Lower leg skin (tissue), 4 donors: ENCODE results near the gene CCDC33. TPM values are rescaled to one million over a fixed set of nuclear protein-coding genes. Genes with fewer than 3 reads are reported as not detected.

Experiments
- DNase-seq, 2 donors: peaks; one replicate each; pipeline ENCODE4 v3.0.0-alpha.2; 2019; ENCODE audit warnings: low spot score in 2 of 2
- H3K4me3 ChIP-seq: fragments of 200-600 bp; sonication (generic); 2 replicates; pipeline ENCODE4 v1.5.1; 2017; ENCODE audit warnings: mild to moderate bottlenecking, low read depth; ENCODE audit not compliant: poor library complexity, severe bottlenecking
- POLR2A ChIP-seq, 2 donors: fragments of 450-650 bp; IDR thresholded peaks; one replicate each; pipeline ENCODE4 v1.6.1; 2016 to 2017; ENCODE audit warnings: antibody characterized with exemption in 2 of 2, mild to moderate bottlenecking in 1 of 2, moderate library complexity in 1 of 2
- WGBS, 2 donors: methylation state at CpG; one replicate each; pipeline ENCODE4 v1.1.5; 2018; 5-methylcytosine and 5-hydroxymethylcytosine counted together
- intact Hi-C: fragments of 100-400 bp; cut with DNase I; formaldehyde crosslinking; loops from one replicate; pipeline ENCODE4 v1.15.0; 2023; ENCODE audit warnings: low total_unique reads
- total RNA-seq, 4 donors: library from RNA; depleted of rRNA; stranded (reverse); fragments of >200 nt; gene quantifications; one replicate each; pipeline ENCODE4 v1.1.0, GENCODE V29; 2016
- TF ChIP-seq, protein P1 (sequence below), 3 donors: fragments of 450-650 bp; IDR thresholded peaks; one replicate each; pipeline ENCODE4 v1.5.1; 2016; ENCODE audit warnings: antibody characterized with exemption in 3 of 3, mild to moderate bottlenecking in 3 of 3, moderate library complexity in 2 of 3

Gene CCDC33
- total RNA-seq, 4 donors from 2014 or later = not detected

DNA sequence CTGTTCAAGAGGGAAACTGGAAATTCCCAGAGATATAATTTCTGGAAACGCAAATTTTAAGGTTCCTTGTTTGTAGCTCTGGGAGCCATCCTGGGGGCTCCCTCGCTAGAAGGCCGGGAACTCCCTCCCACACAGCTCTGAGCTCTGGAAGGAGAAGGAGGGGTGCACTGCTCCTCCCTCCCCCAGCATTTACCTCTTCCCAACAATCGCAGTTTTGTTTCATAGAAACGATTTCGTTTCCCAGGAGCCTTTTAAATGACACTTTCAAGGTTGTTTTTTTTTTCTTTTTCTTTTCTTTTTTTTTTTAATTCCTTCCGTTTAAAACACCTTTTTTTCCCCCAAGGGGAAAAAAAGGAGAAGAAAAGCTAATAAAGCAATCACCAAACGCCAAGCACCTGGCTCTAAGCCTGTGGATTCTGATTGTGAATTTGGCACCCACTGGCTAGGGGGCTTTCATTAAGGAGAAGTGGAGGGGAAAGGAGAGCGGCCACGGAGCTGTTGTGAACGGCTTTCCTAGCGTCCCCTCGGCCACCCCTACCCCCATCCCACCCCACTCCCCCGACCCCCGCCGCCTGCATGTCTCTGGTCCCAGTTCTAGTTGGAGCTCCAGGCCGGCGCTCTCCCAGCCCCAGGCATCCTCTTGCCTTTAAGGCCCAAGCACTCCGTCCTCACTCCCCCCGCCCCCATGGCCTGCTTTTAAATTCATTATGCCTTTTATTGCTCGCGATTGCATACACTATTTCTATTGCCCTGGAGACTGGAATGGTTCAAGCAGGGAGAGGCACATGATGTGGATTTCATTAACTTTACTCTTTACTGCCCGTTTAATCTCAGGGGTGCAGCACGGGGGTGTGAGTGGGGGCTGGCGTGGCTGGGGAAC is 13.6 kb upstream of the CCDC33 start:
- TF ChIP-seq, protein P1, sequence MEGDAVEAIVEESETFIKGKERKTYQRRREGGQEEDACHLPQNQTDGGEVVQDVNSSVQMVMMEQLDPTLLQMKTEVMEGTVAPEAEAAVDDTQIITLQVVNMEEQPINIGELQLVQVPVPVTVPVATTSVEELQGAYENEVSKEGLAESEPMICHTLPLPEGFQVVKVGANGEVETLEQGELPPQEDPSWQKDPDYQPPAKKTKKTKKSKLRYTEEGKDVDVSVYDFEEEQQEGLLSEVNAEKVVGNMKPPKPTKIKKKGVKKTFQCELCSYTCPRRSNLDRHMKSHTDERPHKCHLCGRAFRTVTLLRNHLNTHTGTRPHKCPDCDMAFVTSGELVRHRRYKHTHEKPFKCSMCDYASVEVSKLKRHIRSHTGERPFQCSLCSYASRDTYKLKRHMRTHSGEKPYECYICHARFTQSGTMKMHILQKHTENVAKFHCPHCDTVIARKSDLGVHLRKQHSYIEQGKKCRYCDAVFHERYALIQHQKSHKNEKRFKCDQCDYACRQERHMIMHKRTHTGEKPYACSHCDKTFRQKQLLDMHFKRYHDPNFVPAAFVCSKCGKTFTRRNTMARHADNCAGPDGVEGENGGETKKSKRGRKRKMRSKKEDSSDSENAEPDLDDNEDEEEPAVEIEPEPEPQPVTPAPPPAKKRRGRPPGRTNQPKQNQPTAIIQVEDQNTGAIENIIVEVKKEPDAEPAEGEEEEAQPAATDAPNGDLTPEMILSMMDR (IDR thresholded peaks at IDR 0.05) = no peak
- no peak for TF ChIP-seq POLR2A (IDR thresholded peaks at IDR 0.05)
- 21 to 30% methylated on average over 24 to 25 of the region's 25 CpGs for WGBS, 2 donors
- no peak for DNase-seq

DNA sequence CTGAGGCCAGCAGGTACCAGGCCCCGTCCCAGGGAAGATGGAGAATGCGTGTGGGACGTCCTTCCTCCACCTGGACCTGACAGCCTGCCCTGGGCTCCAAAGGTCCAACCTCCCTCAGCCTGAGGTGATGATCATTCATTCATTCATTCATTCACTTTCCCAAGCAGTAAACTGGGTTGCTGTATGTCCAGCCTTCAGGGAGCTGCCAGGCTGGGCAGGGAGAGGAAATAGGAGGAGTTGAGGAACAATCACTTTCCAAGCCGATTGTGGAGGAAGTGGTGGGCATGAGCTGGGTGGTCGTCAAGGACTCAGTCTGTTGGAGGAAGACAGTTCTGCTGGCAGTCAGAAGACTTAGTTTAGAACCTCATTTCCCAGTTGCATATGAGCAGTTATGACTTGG is 10.2 kb upstream of the CCDC33 start:
- intact Hi-C loops = no loop called here
- TF ChIP-seq POLR2A (IDR thresholded peaks at IDR 0.05) = no peak
- TF ChIP-seq, protein P1 (IDR thresholded peaks at IDR 0.05) = no peak
- DNase-seq = no peak
- H3K4me3 ChIP-seq = no peak overlapping the region
- 76 to 85% methylated on average over 5 of the region's 5 CpGs for WGBS, 2 donors

More for the DNA sequence above, 13.6 kb upstream of the CCDC33 start:
- intact Hi-C loops = no loop called here
- no peak overlapping the region for H3K4me3 ChIP-seq

DNA sequence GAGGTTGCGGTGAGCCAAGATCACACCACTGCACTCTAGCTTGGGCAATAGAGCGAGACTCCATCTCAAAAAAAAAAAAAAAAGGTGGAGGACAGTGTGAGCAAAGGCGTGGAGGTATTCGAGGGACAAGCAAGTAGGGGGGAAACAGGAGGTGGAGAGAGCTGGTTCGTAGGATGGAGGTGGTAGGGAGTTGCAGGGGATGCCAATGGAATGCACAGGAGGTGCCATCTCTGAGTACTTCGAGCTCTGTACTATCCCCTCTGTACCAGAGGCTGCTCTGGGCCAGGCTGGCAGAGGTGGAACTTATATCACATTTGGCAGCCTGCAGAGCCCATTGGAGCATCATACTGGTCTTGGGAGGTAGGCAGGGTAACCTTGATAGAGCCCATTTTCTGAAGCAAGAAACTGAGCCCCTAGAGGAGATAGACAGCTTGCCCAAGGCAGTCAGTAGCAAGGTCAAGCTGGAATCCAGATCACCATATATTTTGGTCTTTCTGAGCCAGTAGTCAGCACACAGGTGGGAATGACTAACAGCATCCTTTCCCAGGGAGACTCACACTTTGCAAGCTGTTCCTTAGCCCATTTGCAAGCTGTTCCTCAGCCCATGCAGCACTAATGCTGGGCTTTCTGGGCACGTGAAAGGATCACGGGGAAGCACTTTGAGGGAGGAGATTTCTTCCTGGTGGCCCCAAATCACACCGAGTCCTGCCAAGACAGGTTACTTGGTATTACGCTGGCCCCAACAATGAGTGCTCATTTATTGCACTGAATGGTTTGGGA is 9.2 kb upstream of the CCDC33 start:
- DNase-seq = no peak
- intact Hi-C loops = no loop called here
- TF ChIP-seq, protein P1 (IDR thresholded peaks at IDR 0.05) = no peak
- no peak for TF ChIP-seq POLR2A (IDR thresholded peaks at IDR 0.05)
- 83 to 84% methylated on average over 10 of the region's 10 CpGs for WGBS, 2 donors
- H3K4me3 ChIP-seq = no peak overlapping the region

DNA sequence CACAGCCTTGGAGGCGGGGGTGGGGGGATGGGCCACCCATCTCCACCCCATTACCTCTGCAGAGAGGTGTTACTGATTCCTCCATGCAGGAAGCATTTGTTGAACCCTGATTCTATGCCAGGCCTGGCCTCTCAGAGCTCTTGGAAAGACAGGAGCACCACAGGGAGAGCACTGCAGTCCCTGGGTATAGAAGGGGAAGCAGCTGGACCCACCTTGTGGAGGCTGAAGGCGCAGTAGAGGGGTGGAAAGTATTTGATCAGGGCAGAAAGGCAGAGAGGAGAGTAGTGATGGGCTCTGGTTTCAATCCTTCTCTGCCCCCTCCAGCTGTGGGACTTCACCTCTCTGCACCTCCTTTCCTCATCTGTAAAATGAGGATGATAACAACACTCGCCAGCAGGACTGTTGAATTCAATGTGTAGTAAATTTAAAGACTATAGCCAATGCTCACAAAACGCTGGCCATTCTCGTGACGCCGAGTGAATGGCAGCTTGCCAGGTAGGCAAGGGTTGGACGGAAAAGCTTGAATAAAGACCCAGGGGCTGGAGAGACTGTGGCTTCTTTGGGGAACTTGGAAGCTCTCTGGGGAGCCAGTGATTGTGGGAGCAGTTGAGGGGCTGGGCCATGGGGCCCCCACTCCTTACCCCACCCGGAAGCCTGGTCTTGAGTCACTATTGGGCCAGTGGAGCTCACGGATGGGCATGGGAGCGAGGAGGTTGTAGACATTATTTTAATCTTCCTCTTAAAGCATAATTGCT is 8.0 kb upstream of the CCDC33 start:
- H3K4me3 ChIP-seq = no peak overlapping the region
- no peak for DNase-seq
- no peak for TF ChIP-seq POLR2A (IDR thresholded peaks at IDR 0.05)
- TF ChIP-seq, protein P1 (IDR thresholded peaks at IDR 0.05) = no peak
- intact Hi-C loops = no loop called here
- 48 to 52% methylated on average over 11 of the region's 11 CpGs for WGBS, 2 donors

DNA sequence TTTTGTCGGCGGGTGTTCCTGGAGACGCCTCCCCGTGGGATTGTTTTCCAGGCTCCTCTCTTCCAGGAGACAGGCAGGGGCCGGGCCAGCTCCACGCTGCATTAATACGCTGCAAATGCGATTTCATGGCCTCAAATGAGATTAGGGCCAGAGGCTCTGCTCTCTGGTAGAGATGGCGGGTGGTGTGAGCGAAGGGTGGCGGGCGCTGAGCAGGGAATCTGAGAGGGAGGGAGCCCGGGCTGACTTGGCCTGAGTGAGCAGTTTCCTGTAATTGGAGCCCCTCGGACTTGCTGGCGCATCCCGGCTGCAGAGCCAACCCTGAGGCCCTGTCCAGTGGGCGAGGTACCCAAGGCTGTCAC is 7.4 kb upstream of the CCDC33 start:
- no peak for DNase-seq
- no peak overlapping the region for H3K4me3 ChIP-seq
- WGBS, 2 donors = 16 to 30% methylated on average over 17 of the region's 17 CpGs
- intact Hi-C loops = no loop called here
- TF ChIP-seq POLR2A (IDR thresholded peaks at IDR 0.05) = no peak
- TF ChIP-seq, protein P1 (IDR thresholded peaks at IDR 0.05) = no peak
